Stimulated activated CD4-positive, alpha-beta T cell treated with anti-CD3 and anti-CD28 coated beads, Interleukin-15, amount 100 ng/mL, for 48 hours (primary cell): ENCODE results near the gene SCFD1.

Experiments used
- DNase-seq, 2 donors: peaks; one replicate each; pipeline ENCODE4 v3.0.0-alpha.2; 2020; ENCODE audit warnings: low read depth in 2 of 2

Gene SCFD1

DNA sequence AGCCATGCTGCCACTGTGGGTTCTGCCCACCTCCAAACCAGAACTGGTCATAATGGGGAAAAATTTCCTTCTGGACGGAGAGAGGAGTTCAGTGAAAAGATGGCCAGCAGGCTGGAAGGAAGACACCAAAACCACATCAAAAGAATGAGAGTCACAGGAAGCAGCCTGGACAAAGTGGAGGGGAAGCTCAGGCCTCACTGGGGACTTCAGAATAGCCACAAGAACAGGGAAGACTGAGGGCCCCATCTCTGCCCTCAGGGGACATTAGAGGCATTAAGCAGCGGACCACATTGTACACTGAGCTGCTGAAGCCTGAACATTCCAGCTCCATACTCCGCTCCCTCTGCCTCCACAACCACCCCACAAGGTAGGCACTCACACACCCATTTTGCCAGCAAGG, 132.7 kb downstream of the SCFD1 start:
- DNase-seq: no peak

DNA sequence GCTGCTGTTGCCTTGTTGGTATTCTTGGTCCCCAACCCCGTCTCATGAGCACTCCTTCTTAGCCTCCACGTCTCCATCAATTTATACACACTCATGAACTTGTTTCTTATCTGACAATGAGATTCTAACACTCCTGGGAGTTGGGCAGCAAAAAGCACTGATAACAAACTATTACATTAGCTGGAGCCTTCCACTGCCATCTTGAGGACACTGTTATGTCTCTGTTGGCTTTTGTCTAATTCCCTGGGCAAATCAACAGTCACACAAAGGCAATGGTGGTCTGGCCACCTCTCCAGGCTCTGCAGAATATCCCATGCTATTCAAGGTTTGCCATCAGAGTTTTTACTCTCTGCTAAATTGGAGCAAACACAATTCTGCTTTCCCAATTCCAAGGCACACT, 134.5 kb downstream of the SCFD1 start:
- no peak for DNase-seq

DNA sequence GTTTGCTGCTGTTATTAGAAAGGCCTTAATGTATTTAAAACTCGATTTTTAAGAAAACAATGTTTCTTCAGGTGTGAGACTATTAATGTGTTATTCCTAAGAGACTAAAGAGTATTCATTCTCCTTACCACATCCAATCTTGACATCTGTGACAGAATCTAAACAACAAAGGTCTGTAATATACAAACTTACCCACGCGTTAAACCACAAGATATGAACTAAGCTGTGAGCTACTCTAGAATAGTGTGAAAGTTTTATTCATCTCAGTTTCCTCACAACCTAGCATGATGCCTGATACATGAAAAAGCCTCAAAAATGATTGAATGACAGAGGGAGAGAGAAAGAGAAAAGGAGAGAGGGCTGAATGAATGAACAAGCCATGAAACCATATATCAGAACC, 135.0 kb downstream of the SCFD1 start:
- no peak for DNase-seq

DNA sequence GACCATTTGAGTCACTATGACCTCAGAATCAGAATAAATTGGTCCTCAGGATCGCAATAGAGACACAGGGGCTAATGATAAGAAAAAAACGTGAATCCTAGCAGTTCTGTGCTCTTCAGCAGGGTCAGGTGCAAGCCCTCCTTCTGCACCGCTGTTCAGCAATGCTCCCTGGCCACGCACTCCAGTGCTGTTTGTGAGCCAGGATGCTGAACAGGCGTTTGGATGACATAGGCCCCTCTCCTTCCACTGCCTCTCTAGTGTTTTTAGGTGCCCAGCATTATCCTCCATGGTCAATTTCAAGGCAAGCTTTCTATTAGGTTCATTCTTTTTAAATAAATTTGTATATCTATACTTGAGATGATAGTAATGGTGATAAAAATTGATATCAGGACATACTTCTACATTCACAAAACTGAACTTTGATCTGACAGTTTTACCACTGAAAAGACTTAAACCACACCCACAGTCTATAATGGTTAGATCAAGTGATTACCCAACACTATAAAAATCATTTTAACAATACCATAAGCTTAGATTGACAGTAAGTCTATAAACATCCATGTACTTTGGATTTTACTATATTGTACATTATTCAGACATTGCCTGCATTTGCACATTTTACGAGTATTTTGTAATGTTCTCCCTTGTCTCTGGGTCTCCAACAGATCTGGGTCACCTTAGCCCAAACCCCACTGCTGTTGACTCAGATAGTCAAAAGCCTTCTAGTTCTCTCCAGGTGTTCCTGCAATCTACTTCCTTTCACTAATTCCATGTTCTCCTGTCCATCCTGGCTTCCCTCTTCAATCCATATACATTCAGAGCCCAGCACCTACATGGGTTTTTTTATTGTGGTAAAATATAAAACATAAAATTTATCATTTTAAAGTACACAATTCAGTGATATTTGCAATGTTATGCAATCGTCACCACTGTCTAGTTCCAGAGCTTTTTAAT, 137.3 kb downstream of the SCFD1 start:
- DNase-seq: no peak

DNA sequence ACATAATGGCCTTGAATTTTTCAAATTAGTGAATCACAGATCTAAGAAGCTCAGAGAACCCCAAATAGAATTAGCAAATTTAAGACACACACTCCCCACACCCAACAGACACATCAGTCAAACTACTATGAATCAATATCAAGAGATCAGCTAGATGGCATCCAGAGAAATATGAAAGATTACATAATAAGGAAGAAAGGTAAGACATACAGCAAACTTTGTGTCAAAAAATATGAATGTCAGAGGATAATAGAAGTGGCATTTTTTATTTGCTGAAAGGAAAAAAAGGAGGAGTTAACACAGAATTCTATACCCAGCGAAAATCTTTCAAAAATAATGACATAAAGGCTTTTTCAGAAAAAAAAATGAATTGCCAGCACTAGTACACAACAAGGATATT, 141.8 kb downstream of the SCFD1 start:
- DNase-seq: no peak

DNA sequence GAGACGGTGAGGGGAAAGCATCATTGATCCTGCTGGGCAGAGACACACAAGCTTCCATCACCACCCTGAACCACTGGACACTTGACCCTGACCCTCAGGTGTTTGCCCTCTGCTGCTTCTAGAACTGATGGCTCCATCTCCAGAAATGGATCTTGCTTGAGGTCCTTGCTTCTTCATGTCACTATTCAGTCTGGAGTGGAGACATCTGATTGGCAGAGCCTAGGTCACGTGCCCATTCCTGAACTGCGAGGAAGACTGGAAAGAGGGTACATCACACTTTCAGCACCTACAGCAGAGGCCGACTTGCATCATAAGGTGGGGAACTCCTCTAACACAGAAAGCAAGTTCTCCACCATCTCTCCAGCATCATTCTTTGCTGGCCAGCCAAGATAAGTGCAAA, 145.5 kb downstream of the SCFD1 start:
- DNase-seq: no peak

DNA sequence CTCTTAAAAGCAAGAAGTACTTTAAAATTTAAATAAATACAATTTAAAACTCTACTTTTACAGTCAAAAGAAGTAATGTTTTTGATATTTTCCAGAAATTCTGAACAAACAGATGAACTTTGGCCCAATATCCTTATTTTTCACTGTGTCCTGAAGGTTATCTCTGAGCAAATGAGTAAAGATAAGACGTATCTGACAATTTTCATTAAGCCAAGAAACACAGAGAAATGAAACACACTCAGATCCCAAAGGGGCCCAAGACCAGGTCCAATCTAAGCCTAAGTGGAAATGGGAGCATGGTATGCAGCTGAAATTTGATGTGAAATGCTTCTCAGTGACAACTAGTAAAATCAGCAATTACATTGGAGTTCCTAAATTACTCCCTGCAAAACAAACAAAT, 146.7 kb downstream of the SCFD1 start:
- no peak for DNase-seq

DNA sequence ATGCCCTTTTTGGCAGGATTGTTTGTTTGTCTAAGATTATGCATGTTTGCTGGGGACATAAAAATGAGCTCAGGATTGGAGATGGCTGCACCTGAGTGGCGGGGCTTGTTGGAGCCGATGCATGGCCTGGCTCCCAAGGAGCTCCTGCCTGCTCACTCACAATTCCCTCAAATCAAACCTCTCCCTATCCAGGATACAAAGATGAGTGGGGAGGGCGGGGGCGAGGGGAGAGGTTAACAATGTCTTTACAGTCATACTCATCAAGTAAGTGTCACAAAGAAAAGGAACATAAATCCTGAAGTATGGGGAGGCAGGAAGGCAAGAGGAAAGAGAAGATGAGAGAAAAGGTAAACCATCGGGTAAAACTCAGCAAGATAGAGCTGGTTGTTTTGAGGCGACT, 148.3 kb downstream of the SCFD1 start:
- DNase-seq: no peak

DNA sequence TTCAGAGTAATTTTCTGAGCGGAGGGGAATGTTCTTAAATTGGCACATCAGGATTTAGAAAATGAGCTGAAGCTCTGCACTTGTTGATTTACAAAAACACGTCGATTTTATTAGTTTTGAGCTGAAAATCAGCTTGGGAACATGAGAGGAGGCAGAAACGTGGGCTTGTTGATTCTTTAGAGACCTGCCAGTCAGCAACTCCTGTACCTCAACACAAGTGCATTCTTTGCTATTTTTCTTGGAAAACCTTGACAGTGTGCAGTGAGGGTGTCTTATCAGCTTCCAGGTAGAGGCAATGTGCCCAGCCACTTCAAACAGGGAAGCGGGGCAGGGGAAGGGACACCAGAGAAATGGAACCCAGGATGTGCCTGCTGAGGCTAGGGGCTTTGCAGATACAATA, 149.5 kb downstream of the SCFD1 start:
- DNase-seq: no peak

DNA sequence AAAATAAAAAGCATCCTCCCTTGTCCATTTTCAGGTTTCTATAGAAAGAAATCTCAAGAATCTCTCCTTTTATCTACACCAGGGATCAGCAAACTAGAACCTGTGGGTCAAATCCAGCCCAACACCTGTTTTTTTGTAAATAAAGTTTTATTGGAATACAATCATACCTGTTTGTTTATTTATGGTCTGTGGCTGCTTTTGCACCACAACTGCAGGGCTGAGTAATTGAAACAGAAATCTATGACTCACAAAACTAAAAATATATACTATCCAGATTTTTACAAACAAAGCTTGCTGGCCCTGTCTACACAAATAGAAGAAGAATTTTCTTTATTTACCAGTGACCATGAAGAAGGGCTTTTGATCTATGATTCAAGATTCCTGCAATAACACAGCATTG, 157.1 kb downstream of the SCFD1 start:
- no peak for DNase-seq
